ENCODE results near the gene RUFY2.
"Not testable (repeated sequence)": the region's sequence is repeated elsewhere in the genome, so short reads cannot be mapped to it uniquely, and the experiment has no call there.

RUFY2 gene

GRCh38 chr10:68324396-68324795, 82.7 kb downstream of the RUFY2 start:
- not testable (repeated sequence) for DNase-seq

GRCh38 chr10:68318331-68319059, 88.6 kb downstream of the RUFY2 start:
- no peak for DNase-seq

- DNase-seq: no peak
Observed at GRCh38 chr10:68315582-68315981, 91.5 kb downstream of the RUFY2 start.

- DNase-seq: not testable (repeated sequence)
Observed at GRCh38 chr10:68314930-68315329, 92.1 kb downstream of the RUFY2 start.

GRCh38 chr10:68310531-68310930, 96.5 kb downstream of the RUFY2 start:
- DNase-seq: no peak

GRCh38 chr10:68305854-68306253, 101.2 kb downstream of the RUFY2 start:
- no peak for DNase-seq

GRCh38 chr10:68303849-68304412, 103.1 kb downstream of the RUFY2 start:
- no peak for DNase-seq

- DNase-seq: no peak
Observed at GRCh38 chr10:68302871-68303270, 104.2 kb downstream of the RUFY2 start.

GRCh38 chr10:68302503-68302823, 104.6 kb downstream of the RUFY2 start:
- no peak for DNase-seq

- peak; percentile 10 for DNase-seq
Observed at GRCh38 chr10:68301790-68302502, 105.1 kb downstream of the RUFY2 start.

GRCh38 chr10:68301301-68301700, 105.8 kb downstream of the RUFY2 start:
- no peak for DNase-seq

GRCh38 chr10:68296843-68297663, 110.0 kb downstream of the RUFY2 start:
- DNase-seq: no peak
